GM11168 (cell line): ENCODE results near the gene ATP2A3.
"Not testable (repeated sequence)": the region's sequence is repeated elsewhere in the genome, so short reads cannot be mapped to it uniquely, and the experiment has no call there.

Source experiments
- in situ Hi-C: fragments of 300-500 bp; cut with MboI; formaldehyde crosslinking; loops from one replicate; pipeline ENCODE4 v1.12.0; 2022; ENCODE audit warnings: low sequenced_read_pairs; ENCODE audit not compliant: unreplicated experiment

Gene ATP2A3

GRCh38 chr17:3957735-3958599, 6.3 kb downstream of the ATP2A3 start:
- in situ Hi-C loops, result no loop called here

GRCh38 chr17:3956983-3957382, 7.3 kb downstream of the ATP2A3 start:
- in situ Hi-C loops, result no loop called here

GRCh38 chr17:3956327-3956957, 7.8 kb downstream of the ATP2A3 start:
- in situ Hi-C loops, result no loop called here

GRCh38 chr17:3955673-3955988, 8.6 kb downstream of the ATP2A3 start:
- in situ Hi-C loops, result no loop called here

GRCh38 chr17:3954976-3955672, 9.1 kb downstream of the ATP2A3 start:
- in situ Hi-C loops, result no loop called here

- in situ Hi-C loops, result no loop called here
Measured at GRCh38 chr17:3954086-3954485, 10.2 kb downstream of the ATP2A3 start.

GRCh38 chr17:3953542-3953941, 10.7 kb downstream of the ATP2A3 start:
- in situ Hi-C loops, result no loop called here

- in situ Hi-C loops, result no loop called here
Measured at GRCh38 chr17:3952186-3952585, 12.1 kb downstream of the ATP2A3 start.

GRCh38 chr17:3951420-3951819, 12.8 kb downstream of the ATP2A3 start:
- in situ Hi-C loops, result no loop called here

- in situ Hi-C loops, result no loop called here
Measured at GRCh38 chr17:3951003-3951402, 13.2 kb downstream of the ATP2A3 start.

GRCh38 chr17:3950584-3950983, 13.7 kb downstream of the ATP2A3 start:
- in situ Hi-C loops, result no loop called here

- in situ Hi-C loops, result no loop called here
Measured at GRCh38 chr17:3949418-3949817, 14.8 kb downstream of the ATP2A3 start.

GRCh38 chr17:3948551-3948950, 15.7 kb downstream of the ATP2A3 start:
- in situ Hi-C loops, result not testable (repeated sequence)

GRCh38 chr17:3947318-3947810, 16.9 kb downstream of the ATP2A3 start:
- in situ Hi-C loops, result no loop called here

- in situ Hi-C loops, result no loop called here
Measured at GRCh38 chr17:3946711-3947235, 17.5 kb downstream of the ATP2A3 start.

GRCh38 chr17:3944485-3945388, 19.5 kb downstream of the ATP2A3 start:
- in situ Hi-C loops, result no loop called here

- in situ Hi-C loops, result no loop called here
Measured at GRCh38 chr17:3943240-3943891, 20.9 kb downstream of the ATP2A3 start.

GRCh38 chr17:3940965-3941698, 23.1 kb downstream of the ATP2A3 start:
- in situ Hi-C loops, result no loop called here

GRCh38 chr17:3937359-3937758, 26.9 kb downstream of the ATP2A3 start:
- in situ Hi-C loops, result no loop called here
